Keratinocyte (primary cell): ENCODE results near the gene KMT2E. TPM values are rescaled to one million over a fixed set of nuclear protein-coding genes. Genes with fewer than 3 reads are reported as not detected.

Source experiments
- DNase-seq: peaks from one replicate; pipeline ENCODE4 v3.0.0-alpha.2; 2011; ENCODE audit warnings: low read depth, missing footprints, low spot score
- FAIRE-seq: peaks from 2 replicates; lab custom pipeline; 2011; peaks lifted over from hg19 to GRCh38; lab: Jason Lieb, UNC
- H2AFZ ChIP-seq: 2 replicates; pipeline ENCODE4 v1.6.0; 2012; ENCODE audit warnings: low read length, control low read depth, inconsistent platforms; ENCODE audit not compliant: control insufficient read depth
- H3K27ac ChIP-seq: 2 replicates; pipeline ENCODE4 v1.5.1; 2011; ENCODE audit warnings: low read length; ENCODE audit not compliant: control insufficient read depth, insufficient read depth
- H3K27me3 ChIP-seq: 3 replicates; pipeline ENCODE4 v1.6.0; 2011; ENCODE audit warnings: low read length; ENCODE audit not compliant: control insufficient read depth, insufficient read depth; ENCODE audit errors: extremely low read depth
- H3K36me3 ChIP-seq, 2 experiments: 2 replicates in 1 of 2; 3 replicates in 1 of 2; pipeline ENCODE4 v1.5.1; 2011; ENCODE audit warnings: low read length in 2 of 2, mild to moderate bottlenecking in 1 of 2; ENCODE audit not compliant: control insufficient read depth in 2 of 2, insufficient read depth in 2 of 2; ENCODE audit errors: extremely low read depth in 1 of 2
- H3K4me1 ChIP-seq: 3 replicates; pipeline ENCODE4 v1.5.1; 2011; ENCODE audit warnings: low read length; ENCODE audit not compliant: control insufficient read depth, insufficient read depth; ENCODE audit errors: extremely low read depth
- H3K4me2 ChIP-seq: 3 replicates; pipeline ENCODE4 v1.6.0; 2011; ENCODE audit warnings: low read depth, low read length; ENCODE audit not compliant: control insufficient read depth, insufficient read depth; ENCODE audit errors: extremely low read depth
- H3K4me3 ChIP-seq, 3 experiments: fragments of 200-600 bp in 1 of 3; sonication (generic) in 1 of 3; 2 replicates in 2 of 3; 3 replicates in 1 of 3; pipeline ENCODE4 v1.5.1; 2011 to 2016; ENCODE audit warnings: low read length in 3 of 3, mild to moderate bottlenecking in 3 of 3, control low read depth in 2 of 3, inconsistent platforms in 1 of 3, low read depth in 1 of 3, mixed read lengths in 1 of 3, mixed run types in 1 of 3, moderate library complexity in 1 of 3; ENCODE audit not compliant: control insufficient read depth in 2 of 3, insufficient read depth in 2 of 3; ENCODE audit errors: extremely low read depth in 1 of 3
- H3K79me2 ChIP-seq: 2 replicates; pipeline ENCODE4 v1.6.0; 2012; ENCODE audit warnings: low read length; ENCODE audit not compliant: control insufficient read depth, insufficient read depth
- H3K9ac ChIP-seq: 3 replicates; pipeline ENCODE4 v1.6.0; 2011; ENCODE audit warnings: low read length; ENCODE audit not compliant: control insufficient read depth, insufficient read depth; ENCODE audit errors: extremely low read depth
- H3K9me1 ChIP-seq: 3 replicates; pipeline ENCODE4 v1.6.0; 2011; ENCODE audit warnings: low read length; ENCODE audit not compliant: control insufficient read depth, insufficient read depth; ENCODE audit errors: extremely low read depth
- H3K9me3 ChIP-seq: 2 replicates; pipeline ENCODE4 v1.5.1; 2012; ENCODE audit warnings: low read depth, low read length; ENCODE audit not compliant: control insufficient read depth
- H4K20me1 ChIP-seq: 3 replicates; pipeline ENCODE4 v1.6.0; 2011; ENCODE audit warnings: low read length; ENCODE audit not compliant: control insufficient read depth, insufficient read depth; ENCODE audit errors: extremely low read depth
- CTCF ChIP-seq, 3 experiments: IDR thresholded peaks in 1 of 3; conservative IDR thresholded peaks in 1 of 3; optimal IDR thresholded peaks in 1 of 3; 2 replicates in 2 of 3; 3 replicates in 1 of 3; pipeline versions ENCODE3 to v1.5.1; 2011; ENCODE audit warnings: low read length in 3 of 3, mild to moderate bottlenecking in 3 of 3, moderate library complexity in 2 of 3, control low read depth in 1 of 3, inconsistent platforms in 1 of 3; ENCODE audit not compliant: insufficient read depth in 2 of 3; ENCODE audit errors: extremely low read depth in 1 of 3
- EZH2 ChIP-seq: IDR thresholded peaks from one replicate; pipeline ENCODE4 v1.6.1; 2012; ENCODE audit warnings: inconsistent platforms, mild to moderate bottlenecking, low read length, moderate library complexity
- dilution Hi-C: fragments of 300-500 bp; cut with MboI; formaldehyde crosslinking; loops from one replicate; pipeline ENCODE4 v1.7.0; 2020; ENCODE audit warnings: low sequenced_read_pairs; ENCODE audit not compliant: extremely low pct_ligation_motif_present
- polyA plus RNA-seq, 5 experiments: library from polyadenylated mRNA; depleted of rRNA in 3 of 5; stranded (reverse) in 3 of 5; stranded (forward) in 1 of 5; unstranded in 1 of 5; fragments of >200 nt; gene quantifications; 1 replicate in 1 of 5; 2 replicates in 3 of 5; 3 replicates in 1 of 5; pipeline versions ENCODE4 v1.2.1 to v1.2.3, GENCODE V29; 2011 to 2012; ENCODE audit warnings: missing spikeins in 2 of 5, low read depth in 1 of 5, low replicate concordance in 1 of 5

KMT2E gene
- polyA plus RNA-seq, 1 donor (not counting 4 experiments of a cell fraction or from before 2014, with no cell fraction given) = 12.9 TPM

- Histone ChIP-seq H3K9me1 (no peaks in the 10 kb centered on the region), H3K4me3 (no peak overlapping the region), H3K27me3 (no peaks in the 10 kb centered on the region), H3K9ac (no peak overlapping the region), H2AFZ (no peak overlapping the region), H3K27ac (no peak overlapping the region), H3K9me3 (no peaks in the 10 kb centered on the region), H4K20me1 (no peaks in the 10 kb centered on the region), H3K36me3 (peaks cover 21 to 26% of the 10 kb centered on the region in 2 experiments), H3K4me1 (no peaks in the 10 kb centered on the region), H3K4me2 (no peak overlapping the region), H3K79me2 (peaks cover 9% of the 10 kb centered on the region)
- no peak for FAIRE-seq
- no peak for DNase-seq
- TF ChIP-seq CTCF (optimal IDR thresholded peaks at IDR 0.05 in 1 of 3, IDR thresholded peaks at IDR 0.05 in 1 of 3, conservative IDR thresholded peaks at IDR 0.05 in 1 of 3; ENCODE audit: extremely low read depth in 1 of 3, insufficient read depth in 2 of 3, low read length in 3 of 3) (peak; percentile 24 to 53 (median 34)), EZH2 (no peak)
- dilution Hi-C loops = no loop called here
These were observed 127.1 kb downstream of the KMT2E start for GRCh38 chr7:105141068-105141467.

- Histone ChIP-seq H3K27ac (peak overlapping the region; percentile 57), H2AFZ (no peak overlapping the region), H3K36me3 (peaks cover 5 to 7% of the 10 kb centered on the region in 2 experiments), H3K9me1 (no peaks in the 10 kb centered on the region), H3K79me2 (no peaks in the 10 kb centered on the region), H3K4me3 (no peak overlapping the region), H4K20me1 (no peaks in the 10 kb centered on the region), H3K4me1 (peaks cover 13% of the 10 kb centered on the region), H3K4me2 (peak overlapping the region; percentile 49), H3K9ac (no peak overlapping the region), H3K27me3 (no peaks in the 10 kb centered on the region), H3K9me3 (no peaks in the 10 kb centered on the region)
- DNase-seq (no peak), FAIRE-seq (peak; percentile 51)
- dilution Hi-C loops = no loop called here
- TF ChIP-seq CTCF (optimal IDR thresholded peaks at IDR 0.05 in 1 of 3, IDR thresholded peaks at IDR 0.05 in 1 of 3, conservative IDR thresholded peaks at IDR 0.05 in 1 of 3; ENCODE audit: extremely low read depth in 1 of 3, insufficient read depth in 2 of 3, low read length in 3 of 3) (no peak), EZH2 (no peak)
These were observed 135.8 kb downstream of the KMT2E start for GRCh38 chr7:105149827-105150226.
